Ectodermal cell (in vitro differentiated cells): ENCODE data around the gene HMX3.
"Not testable (repeated sequence)": the region's sequence is repeated elsewhere in the genome, so short reads cannot be mapped to it uniquely, and the experiment has no call there.

Source experiments
- H3K27ac ChIP-seq: 2 replicates; pipeline ENCODE4 v1.7.0; 2013; ENCODE audit warnings: mild to moderate bottlenecking, low read depth, low read length; ENCODE audit not compliant: insufficient read depth, poor library complexity, severe bottlenecking
- H3K27me3 ChIP-seq: 2 replicates; pipeline ENCODE4 v1.7.0; 2013; ENCODE audit warnings: mild to moderate bottlenecking, low read length; ENCODE audit not compliant: insufficient read depth, control insufficient read depth, poor library complexity, severe bottlenecking
- H3K36me3 ChIP-seq: one replicate; pipeline ENCODE4 v1.7.0; 2013; ENCODE audit warnings: low read length; ENCODE audit not compliant: control insufficient read depth, insufficient read depth
- H3K4me1 ChIP-seq: one replicate; pipeline ENCODE4 v1.7.0; 2013; ENCODE audit warnings: low read length; ENCODE audit not compliant: control insufficient read depth, insufficient read depth
- H3K4me3 ChIP-seq: 2 replicates; pipeline ENCODE4 v1.7.0; 2013; ENCODE audit warnings: low read depth, low read length, control low read depth; ENCODE audit not compliant: insufficient read depth
- H3K9me3 ChIP-seq: 2 replicates; pipeline ENCODE4 v1.7.0; 2013; ENCODE audit warnings: mild to moderate bottlenecking, low read length, moderate library complexity; ENCODE audit not compliant: control insufficient read depth
- WGBS, 2 experiments: methylation state at CpG; one replicate each; pipeline ENCODE4 v1.1.7; 2013; ENCODE audit warnings: missing lambda C conversion rate in 2 of 2; 5-methylcytosine and 5-hydroxymethylcytosine counted together

Gene HMX3

DNA sequence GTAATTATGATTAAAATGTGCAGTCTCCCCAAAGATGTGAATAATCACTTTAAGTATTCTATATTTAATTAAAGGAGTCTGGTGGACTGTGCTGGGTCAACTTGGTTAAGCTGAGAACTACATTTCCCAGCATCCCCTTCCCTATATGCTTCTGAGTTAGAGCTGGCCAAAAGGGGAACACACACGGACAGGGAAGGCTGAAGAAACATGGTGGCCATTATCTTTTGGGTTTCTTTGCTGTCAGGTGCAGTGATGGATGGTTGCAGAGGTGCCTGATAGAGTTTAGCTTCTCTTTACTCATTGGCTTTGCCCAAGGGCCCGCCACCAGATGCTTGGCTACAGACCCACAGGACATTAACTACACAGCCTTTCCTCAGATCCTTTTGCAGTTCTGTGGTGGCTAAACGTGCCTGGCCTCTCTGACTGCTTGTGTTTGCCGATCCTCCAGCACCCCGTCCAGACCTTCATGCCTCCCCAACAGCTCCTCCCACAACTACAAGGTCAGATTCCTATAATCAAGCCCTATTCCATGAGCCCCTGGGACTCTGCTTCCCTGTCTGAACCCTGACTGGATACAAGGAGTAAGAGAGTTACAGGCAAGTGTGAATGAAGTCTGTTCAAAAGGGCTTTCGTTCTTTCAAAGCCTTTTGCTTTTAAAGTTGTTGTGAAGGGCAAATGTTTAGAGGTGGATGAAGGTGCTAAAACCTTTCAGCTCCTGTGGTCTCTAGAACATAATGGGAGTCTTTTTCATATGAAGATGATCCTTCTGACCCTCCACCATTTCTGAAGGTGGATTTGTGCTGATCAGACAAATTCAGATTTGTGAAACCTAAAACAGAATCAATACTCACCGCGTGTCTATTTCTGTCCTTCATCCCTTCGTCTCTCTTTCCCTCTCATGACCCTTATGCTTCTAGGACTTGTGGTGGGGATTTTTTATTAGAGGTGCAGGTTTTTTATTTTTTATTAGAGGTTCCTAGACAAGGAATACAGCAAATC is 39.9 kb downstream of the HMX3 start:
- no peak overlapping the region for H3K27ac ChIP-seq

DNA sequence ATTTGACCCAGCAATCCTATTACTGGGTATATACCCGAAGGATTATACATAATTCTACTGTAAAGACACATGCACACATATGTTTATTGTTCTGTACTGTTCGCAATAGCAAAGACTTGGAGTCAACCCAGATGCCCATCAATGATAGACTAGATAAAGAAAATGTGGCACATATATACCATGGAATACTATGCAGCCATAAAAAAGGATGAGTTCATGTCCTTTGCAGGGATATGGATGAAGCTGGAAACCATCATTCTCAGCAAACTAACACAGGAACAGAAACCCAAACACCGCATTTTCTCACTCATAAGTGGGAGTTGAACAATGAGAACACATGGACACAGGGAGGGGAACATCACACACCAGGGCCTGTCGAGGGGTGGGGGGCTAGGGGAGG is 42.6 kb downstream of the HMX3 start:
- H3K4me1 ChIP-seq, H3K27ac ChIP-seq, H3K9me3 ChIP-seq, H3K36me3 ChIP-seq, H3K27me3 ChIP-seq, H3K4me3 ChIP-seq: not testable (repeated sequence)
- 88 to 95% methylated on average over 3 to 4 of the region's 4 CpGs for WGBS, 2 experiments

More for the DNA sequence above, 39.9 kb downstream of the HMX3 start:
- H3K27me3 ChIP-seq: no peaks in the 10 kb centered on the region
- H3K9me3 ChIP-seq: no peaks in the 10 kb centered on the region
- H3K36me3 ChIP-seq: no peaks in the 10 kb centered on the region
- 85 to 86% methylated on average over 8 to 9 of the region's 9 CpGs for WGBS, 2 experiments
- no peaks in the 10 kb centered on the region for H3K4me1 ChIP-seq
- no peak overlapping the region for H3K4me3 ChIP-seq

DNA sequence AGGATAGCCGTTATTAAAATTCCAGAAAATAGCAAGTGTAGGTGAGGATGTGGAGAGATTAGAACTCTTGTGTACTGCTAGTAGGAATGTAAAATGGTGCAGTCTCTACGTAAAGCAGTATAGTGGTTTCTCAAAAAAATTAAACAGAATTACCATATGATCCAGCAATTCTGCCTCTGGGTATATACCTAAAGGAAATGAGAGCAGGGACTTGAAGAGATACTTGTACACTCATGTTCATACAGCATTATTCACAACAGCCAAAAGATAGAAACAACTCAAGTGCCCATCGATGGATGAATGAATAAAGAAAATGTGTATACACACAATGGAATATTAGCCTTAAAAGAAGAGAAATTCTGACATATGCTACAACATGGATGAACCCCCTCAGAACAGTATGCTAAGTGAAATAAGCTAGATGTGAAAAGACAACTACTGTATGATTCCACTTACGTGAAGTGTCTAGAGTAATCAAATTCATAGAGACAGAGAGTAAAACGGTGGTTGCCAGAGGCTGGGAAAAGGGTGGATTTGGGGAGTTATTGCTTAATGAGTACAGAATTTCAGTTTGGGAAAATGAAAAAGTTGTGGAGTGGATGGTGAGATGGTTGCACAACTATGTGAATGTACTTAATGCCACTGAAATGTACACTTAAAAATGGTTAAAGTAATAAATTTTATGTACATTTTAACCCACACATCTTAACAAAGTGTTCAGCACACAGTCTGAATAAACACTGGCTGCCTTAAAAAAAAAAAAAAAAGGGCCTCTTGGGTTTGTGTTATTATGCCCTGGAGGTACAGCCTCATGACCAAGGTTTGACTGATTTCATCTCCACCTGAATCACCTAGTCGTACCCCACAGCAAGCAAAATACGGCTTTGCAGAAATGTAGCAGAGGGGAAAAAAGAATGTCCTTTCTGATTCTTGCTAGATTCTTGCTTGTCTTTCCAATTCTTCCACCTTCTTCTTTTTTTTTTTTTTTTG is 44.6 kb downstream of the HMX3 start:
- H3K9me3 ChIP-seq: no peaks in the 10 kb centered on the region
- H3K36me3 ChIP-seq: no peaks in the 10 kb centered on the region
- H3K4me3 ChIP-seq: no peak overlapping the region
- WGBS, 2 experiments: 86 to 91% methylated on average over 6 to 7 of the region's 7 CpGs
- no peaks in the 10 kb centered on the region for H3K27me3 ChIP-seq
- no peaks in the 10 kb centered on the region for H3K4me1 ChIP-seq
- H3K27ac ChIP-seq: no peak overlapping the region

DNA sequence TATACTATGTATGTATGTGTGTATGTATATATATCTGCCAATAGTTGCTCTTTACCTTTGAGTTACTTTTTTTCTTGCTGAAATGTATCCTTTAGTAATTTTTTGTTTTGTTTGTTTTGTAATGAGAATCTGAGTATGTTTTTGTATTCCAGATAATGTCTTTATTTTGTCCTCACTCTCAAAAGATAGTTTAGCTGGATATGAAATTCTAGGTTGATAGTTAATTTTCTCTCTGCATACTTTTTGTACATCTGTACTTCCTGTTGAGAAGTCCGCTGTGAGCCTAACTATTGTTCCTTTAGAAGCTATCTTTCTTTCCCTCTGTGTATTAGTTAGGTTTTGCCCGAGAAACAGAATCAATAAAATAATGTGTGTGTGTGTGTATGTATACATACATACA is 48.0 kb downstream of the HMX3 start:
- Histone ChIP-seq H3K4me3 (no peak overlapping the region), H3K36me3 (no peaks in the 10 kb centered on the region), H3K27ac (no peak overlapping the region), H3K4me1 (no peaks in the 10 kb centered on the region), H3K9me3 (no peaks in the 10 kb centered on the region), H3K27me3 (no peaks in the 10 kb centered on the region)
- WGBS, 2 experiments: 100% methylated on average over 1 of the region's 2 CpGs

DNA sequence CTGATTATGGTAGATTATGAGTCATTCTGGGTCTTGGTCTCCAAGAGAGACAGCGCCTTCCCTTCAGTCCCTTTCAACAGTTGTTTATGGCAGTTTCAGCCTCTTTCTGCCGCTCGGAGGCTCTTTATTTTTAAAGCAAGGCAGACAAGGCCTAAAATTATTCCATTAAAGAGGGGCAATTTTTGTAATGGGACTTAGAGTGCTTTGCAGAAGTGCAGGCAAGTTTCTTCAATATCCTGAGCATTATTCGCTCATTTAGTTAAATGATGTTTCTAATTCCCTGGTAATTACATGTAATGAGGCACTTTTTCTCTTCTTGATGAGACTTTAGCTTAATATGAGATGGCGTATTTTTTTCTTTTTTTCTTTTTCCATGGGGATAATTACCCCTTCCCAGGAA is 52.0 kb downstream of the HMX3 start:
- H3K4me1 ChIP-seq: no peaks in the 10 kb centered on the region
- H3K4me3 ChIP-seq: no peak overlapping the region
- WGBS, 2 experiments: 98% methylated on average over 4 to 5 of the region's 5 CpGs
- no peaks in the 10 kb centered on the region for H3K36me3 ChIP-seq
- no peaks in the 10 kb centered on the region for H3K9me3 ChIP-seq
- H3K27me3 ChIP-seq: no peaks in the 10 kb centered on the region
- H3K27ac ChIP-seq: no peak overlapping the region
